ENCODE data around the gene RGCC. TPM values are rescaled to one million over a fixed set of nuclear protein-coding genes. Genes with fewer than 3 reads are reported as not detected.

The RGCC gene
- total RNA-seq, 3 donors from 2014 or later = 163 to 216 (median 185) TPM

- Mint-ChIP-seq H3K36me3 (ENCODE audit: insufficient read depth) (peaks cover 37% of the 10 kb centered on the region), H3K27me3 (ENCODE audit: low read depth) (peaks cover 3% of the 10 kb centered on the region), H3K4me3 (peak overlapping the region; percentile 94), H3K4me1 (ENCODE audit: low read depth) (peaks cover 65% of the 10 kb centered on the region), H3K9me3 (no peaks in the 10 kb centered on the region)
- ATAC-seq = no peak
- DNase-seq = no peak
Measured at GRCh38 chr13:41459432-41460073, 2.2 kb downstream of the RGCC start.

GRCh38 chr13:41460074-41460465, 2.7 kb downstream of the RGCC start:
- DNase-seq = no peak
- Mint-ChIP-seq H3K4me3 (peak overlapping the region; percentile 94), H3K9me3 (no peaks in the 10 kb centered on the region), H3K4me1 (ENCODE audit: low read depth) (peaks cover 70% of the 10 kb centered on the region), H3K36me3 (ENCODE audit: insufficient read depth) (peaks cover 42% of the 10 kb centered on the region), H3K27me3 (ENCODE audit: low read depth) (peaks cover 3% of the 10 kb centered on the region)
- ATAC-seq = no peak

GRCh38 chr13:41460930-41461329, 3.6 kb downstream of the RGCC start:
- no peaks in the 10 kb centered on the region for H3K9me3 Mint-ChIP-seq
- H3K4me1 Mint-ChIP-seq (ENCODE audit: low read depth) = peaks cover 79% of the 10 kb centered on the region
- H3K36me3 Mint-ChIP-seq (ENCODE audit: insufficient read depth) = peaks cover 43% of the 10 kb centered on the region
- ATAC-seq (no peak), DNase-seq (no peak)
- H3K4me3 Mint-ChIP-seq = peak overlapping the region; percentile 94
- no peaks in the 10 kb centered on the region for H3K27me3 Mint-ChIP-seq (ENCODE audit: low read depth)

GRCh38 chr13:41461527-41462139, 4.3 kb downstream of the RGCC start:
- H3K27me3 Mint-ChIP-seq (ENCODE audit: low read depth) = no peaks in the 10 kb centered on the region
- H3K4me1 Mint-ChIP-seq (ENCODE audit: low read depth) = peaks cover 80% of the 10 kb centered on the region
- DNase-seq (no peak), ATAC-seq (no peak)
- peak overlapping the region; percentile 74 for H3K4me3 Mint-ChIP-seq
- peaks cover 48% of the 10 kb centered on the region for H3K36me3 Mint-ChIP-seq (ENCODE audit: insufficient read depth)
- no peaks in the 10 kb centered on the region for H3K9me3 Mint-ChIP-seq

GRCh38 chr13:41462427-41462826, 5.1 kb downstream of the RGCC start:
- H3K36me3 Mint-ChIP-seq (ENCODE audit: insufficient read depth) = peaks cover 55% of the 10 kb centered on the region
- DNase-seq = no peak
- H3K27me3 Mint-ChIP-seq (ENCODE audit: low read depth) = no peaks in the 10 kb centered on the region
- ATAC-seq = no peak
- peaks cover 83% of the 10 kb centered on the region for H3K4me1 Mint-ChIP-seq (ENCODE audit: low read depth)
- peak overlapping the region; percentile 74 for H3K4me3 Mint-ChIP-seq
- no peaks in the 10 kb centered on the region for H3K9me3 Mint-ChIP-seq

GRCh38 chr13:41463838-41464602, 6.7 kb downstream of the RGCC start:
- ATAC-seq (peak in 1 of 2 donors; percentile 10), DNase-seq (peak; percentile 34)
- H3K9me3 Mint-ChIP-seq = no peaks in the 10 kb centered on the region
- no peaks in the 10 kb centered on the region for H3K27me3 Mint-ChIP-seq (ENCODE audit: low read depth)
- H3K4me3 Mint-ChIP-seq = peak overlapping the region; percentile 77
- H3K36me3 Mint-ChIP-seq (ENCODE audit: insufficient read depth) = peaks cover 65% of the 10 kb centered on the region
- H3K4me1 Mint-ChIP-seq (ENCODE audit: low read depth) = peaks cover 93% of the 10 kb centered on the region

GRCh38 chr13:41465241-41465847, 8.0 kb downstream of the RGCC start:
- peaks cover 92% of the 10 kb centered on the region for H3K4me1 Mint-ChIP-seq (ENCODE audit: low read depth)
- H3K4me3 Mint-ChIP-seq = peak overlapping the region; percentile 77
- no peaks in the 10 kb centered on the region for H3K27me3 Mint-ChIP-seq (ENCODE audit: low read depth)
- peaks cover 65% of the 10 kb centered on the region for H3K36me3 Mint-ChIP-seq (ENCODE audit: insufficient read depth)
- peak; percentile 82 for DNase-seq
- ATAC-seq = peak; percentile 92 to 93
- H3K9me3 Mint-ChIP-seq = no peaks in the 10 kb centered on the region

- H3K4me3 Mint-ChIP-seq = peak overlapping the region; percentile 77
- peaks cover 90% of the 10 kb centered on the region for H3K4me1 Mint-ChIP-seq (ENCODE audit: low read depth)
- DNase-seq (no peak), ATAC-seq (no peak)
- H3K9me3 Mint-ChIP-seq = no peaks in the 10 kb centered on the region
- H3K36me3 Mint-ChIP-seq (ENCODE audit: insufficient read depth) = peaks cover 63% of the 10 kb centered on the region
- no peaks in the 10 kb centered on the region for H3K27me3 Mint-ChIP-seq (ENCODE audit: low read depth)
Measured at GRCh38 chr13:41465898-41466320, 8.6 kb downstream of the RGCC start.

GRCh38 chr13:41467425-41467945, 10.1 kb downstream of the RGCC start:
- peaks cover 89% of the 10 kb centered on the region for H3K4me1 Mint-ChIP-seq (ENCODE audit: low read depth)
- no peaks in the 10 kb centered on the region for H3K9me3 Mint-ChIP-seq
- DNase-seq = no peak
- no peaks in the 10 kb centered on the region for H3K27me3 Mint-ChIP-seq (ENCODE audit: low read depth)
- peaks cover 61% of the 10 kb centered on the region for H3K36me3 Mint-ChIP-seq (ENCODE audit: insufficient read depth)
- ATAC-seq = no peak
- H3K4me3 Mint-ChIP-seq = no peak overlapping the region

GRCh38 chr13:41468631-41469030, 11.3 kb downstream of the RGCC start:
- H3K36me3 Mint-ChIP-seq (ENCODE audit: insufficient read depth) = peaks cover 67% of the 10 kb centered on the region
- peaks cover 86% of the 10 kb centered on the region for H3K4me1 Mint-ChIP-seq (ENCODE audit: low read depth)
- no peak overlapping the region for H3K4me3 Mint-ChIP-seq
- ATAC-seq (no peak), DNase-seq (no peak)
- no peaks in the 10 kb centered on the region for H3K27me3 Mint-ChIP-seq (ENCODE audit: low read depth)
- H3K9me3 Mint-ChIP-seq = peaks cover 7% of the 10 kb centered on the region

- Mint-ChIP-seq H3K36me3 (ENCODE audit: insufficient read depth) (peaks cover 56% of the 10 kb centered on the region), H3K4me3 (no peak overlapping the region)
- peak; percentile 82 to 85 for ATAC-seq
Measured at GRCh38 chr13:41470196-41470595, 12.8 kb downstream of the RGCC start.

GRCh38 chr13:41471785-41472184, 14.4 kb downstream of the RGCC start:
- DNase-seq = no peak
- peaks cover 7% of the 10 kb centered on the region for H3K9me3 Mint-ChIP-seq
- ATAC-seq = no peak
- H3K4me1 Mint-ChIP-seq (ENCODE audit: low read depth) = peaks cover 61% of the 10 kb centered on the region
- H3K36me3 Mint-ChIP-seq (ENCODE audit: insufficient read depth) = peaks cover 49% of the 10 kb centered on the region
- H3K27me3 Mint-ChIP-seq (ENCODE audit: low read depth) = no peaks in the 10 kb centered on the region
- no peak overlapping the region for H3K4me3 Mint-ChIP-seq

More at GRCh38 chr13:41470196-41470595, 12.8 kb downstream of the RGCC start:
- Mint-ChIP-seq H3K9me3 (peaks cover 7% of the 10 kb centered on the region), H3K4me1 (ENCODE audit: low read depth) (peaks cover 73% of the 10 kb centered on the region), H3K27me3 (ENCODE audit: low read depth) (no peaks in the 10 kb centered on the region)
- DNase-seq = no peak

- peaks cover 37% of the 10 kb centered on the region for H3K9me3 Mint-ChIP-seq
- DNase-seq (no peak), ATAC-seq (no peak)
- H3K4me1 Mint-ChIP-seq (ENCODE audit: low read depth) = peaks cover 35% of the 10 kb centered on the region
- no peaks in the 10 kb centered on the region for H3K27me3 Mint-ChIP-seq (ENCODE audit: low read depth)
- peaks cover 5% of the 10 kb centered on the region for H3K36me3 Mint-ChIP-seq (ENCODE audit: insufficient read depth)
- no peak overlapping the region for H3K4me3 Mint-ChIP-seq
Measured at GRCh38 chr13:41487222-41487621, 29.9 kb downstream of the RGCC start.

GRCh38 chr13:41488124-41488523, 30.8 kb downstream of the RGCC start:
- DNase-seq (no peak), ATAC-seq (peak; percentile 48 to 69)
- Mint-ChIP-seq H3K36me3 (ENCODE audit: insufficient read depth) (peaks cover 2% of the 10 kb centered on the region), H3K4me1 (ENCODE audit: low read depth) (peaks cover 44% of the 10 kb centered on the region), H3K4me3 (peak overlapping the region; percentile 63), H3K27me3 (ENCODE audit: low read depth) (no peaks in the 10 kb centered on the region), H3K9me3 (peaks cover 31% of the 10 kb centered on the region)

Data from activated T-cell treated with anti-CD3 and anti-CD28 coated beads, Interleukin-2, amount 50 U/mL, for 4 hours (primary cell).